Mammary epithelial cell (primary cell): ENCODE measurements around the gene HSPA1L.

Experiments used
- CTCF ChIP-seq, 2 donors: IDR thresholded peaks in 1 of 2; conservative IDR thresholded peaks in 1 of 2; 2 replicates each; pipeline ENCODE4 v1.5.1; 2011 to 2012; ENCODE audit warnings: inconsistent platforms in 2 of 2, low read length in 2 of 2, mild to moderate bottlenecking in 2 of 2, control low read depth in 1 of 2, low read depth in 1 of 2; ENCODE audit not compliant: insufficient read depth in 1 of 2; ENCODE audit errors: extremely low read depth in 1 of 2
- EZH2 ChIP-seq: IDR thresholded peaks from 2 replicates; pipeline ENCODE4 v1.6.1; 2012; ENCODE audit warnings: low read length, inconsistent platforms, borderline replicate concordance

GRCh38 chr6:31779908-31780307 lies 35.2 kb downstream of the HSPA1L start:
- TF ChIP-seq CTCF (conservative IDR thresholded peaks at IDR 0.05 in 1 of 2, IDR thresholded peaks at IDR 0.05 in 1 of 2; ENCODE audit: extremely low read depth in 1 of 2, insufficient read depth in 1 of 2, low read depth in 1 of 2, low read length in 2 of 2) (no peak), EZH2 (no peak)
